Stimulated activated CD8-positive, alpha-beta memory T cell treated with anti-CD3 and anti-CD28 coated beads, Interleukin-7, amount 100 ng/mL, for 48 hours (primary cell): Measurements from ENCODE around the gene FBXO11.
A peak's percentile ranks its signal among the peaks of the same experiment; 100 is the strongest.

Source experiments
- DNase-seq, 2 donors: peaks; one replicate each; pipeline ENCODE4 v3.0.0-alpha.2; 2020; ENCODE audit warnings: low read depth in 1 of 2; ENCODE audit errors: extremely low read depth in 1 of 2

Gene FBXO11

DNA sequence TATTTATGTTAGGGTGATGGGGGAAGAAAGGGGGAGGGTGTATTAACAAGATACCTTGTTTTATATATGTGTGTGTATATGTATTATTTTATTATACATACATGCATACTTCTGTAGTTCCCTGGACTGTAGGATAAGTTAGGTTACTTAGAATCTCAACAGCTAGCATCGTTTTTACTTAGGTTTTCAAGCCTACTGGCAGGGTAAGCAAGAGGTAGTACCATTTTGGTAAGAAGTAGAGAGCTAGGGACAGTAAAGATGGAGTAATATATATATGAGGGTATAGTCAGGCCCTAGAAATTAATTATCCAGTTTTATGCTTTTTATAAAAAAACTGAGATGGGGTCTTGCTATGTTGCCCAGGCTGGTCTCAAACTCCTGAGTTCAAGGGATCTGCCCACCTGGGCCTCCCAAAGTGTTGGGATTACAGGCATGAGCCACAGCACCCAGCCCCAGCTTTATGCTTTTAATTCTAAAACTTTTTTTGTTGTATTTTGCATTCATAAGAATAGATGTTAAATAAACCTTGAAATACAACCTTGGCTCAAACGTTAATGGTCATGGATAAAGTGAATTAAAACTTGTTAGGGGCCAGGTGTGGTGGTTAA is 110.1 kb downstream of the FBXO11 start:
- no peak for DNase-seq

DNA sequence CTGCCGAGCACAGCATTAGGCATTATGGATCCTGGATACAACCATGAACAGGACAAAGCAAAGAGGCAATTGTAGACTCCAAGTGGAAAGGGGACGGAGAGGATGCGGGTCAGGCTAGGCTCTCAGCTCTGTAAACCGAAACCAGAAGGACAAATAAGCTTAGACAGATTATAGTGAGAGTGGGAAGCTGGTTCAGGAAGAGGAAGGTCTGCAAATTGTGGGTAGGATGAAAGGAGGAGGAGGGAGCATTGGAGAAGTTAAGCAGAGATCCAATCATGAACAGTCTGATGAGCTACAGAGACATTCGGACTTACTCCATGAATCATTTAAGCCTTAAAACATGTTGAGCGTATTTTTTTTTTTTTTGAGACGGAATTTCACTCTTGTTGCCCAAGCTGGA is 120.3 kb downstream of the FBXO11 start:
- DNase-seq, result no peak

DNA sequence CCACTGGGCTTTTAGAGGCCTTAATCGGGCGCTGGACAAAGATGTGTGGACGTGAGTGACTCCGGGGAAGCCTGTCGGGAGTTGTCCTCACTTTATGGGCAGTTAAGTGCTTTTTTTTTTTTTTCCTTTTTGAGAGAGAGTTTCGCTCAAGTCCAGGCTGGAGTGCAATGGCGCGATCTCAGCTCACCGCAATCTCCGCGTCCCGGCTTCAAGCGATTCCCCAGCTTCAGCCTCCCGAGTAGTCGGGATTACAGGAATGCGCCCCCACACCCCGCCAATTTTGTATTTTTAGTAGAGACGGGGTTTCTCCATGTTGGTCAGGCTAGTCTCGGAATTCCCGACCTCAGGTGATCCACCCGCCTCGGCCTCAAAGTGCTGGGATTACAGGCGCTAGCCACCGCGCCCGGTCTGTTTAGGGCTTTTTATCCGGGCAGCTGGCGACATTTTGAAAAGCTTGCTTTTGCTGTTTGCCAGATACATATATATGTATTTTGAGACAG is 121.9 kb downstream of the FBXO11 start:
- DNase-seq, result no peak

DNA sequence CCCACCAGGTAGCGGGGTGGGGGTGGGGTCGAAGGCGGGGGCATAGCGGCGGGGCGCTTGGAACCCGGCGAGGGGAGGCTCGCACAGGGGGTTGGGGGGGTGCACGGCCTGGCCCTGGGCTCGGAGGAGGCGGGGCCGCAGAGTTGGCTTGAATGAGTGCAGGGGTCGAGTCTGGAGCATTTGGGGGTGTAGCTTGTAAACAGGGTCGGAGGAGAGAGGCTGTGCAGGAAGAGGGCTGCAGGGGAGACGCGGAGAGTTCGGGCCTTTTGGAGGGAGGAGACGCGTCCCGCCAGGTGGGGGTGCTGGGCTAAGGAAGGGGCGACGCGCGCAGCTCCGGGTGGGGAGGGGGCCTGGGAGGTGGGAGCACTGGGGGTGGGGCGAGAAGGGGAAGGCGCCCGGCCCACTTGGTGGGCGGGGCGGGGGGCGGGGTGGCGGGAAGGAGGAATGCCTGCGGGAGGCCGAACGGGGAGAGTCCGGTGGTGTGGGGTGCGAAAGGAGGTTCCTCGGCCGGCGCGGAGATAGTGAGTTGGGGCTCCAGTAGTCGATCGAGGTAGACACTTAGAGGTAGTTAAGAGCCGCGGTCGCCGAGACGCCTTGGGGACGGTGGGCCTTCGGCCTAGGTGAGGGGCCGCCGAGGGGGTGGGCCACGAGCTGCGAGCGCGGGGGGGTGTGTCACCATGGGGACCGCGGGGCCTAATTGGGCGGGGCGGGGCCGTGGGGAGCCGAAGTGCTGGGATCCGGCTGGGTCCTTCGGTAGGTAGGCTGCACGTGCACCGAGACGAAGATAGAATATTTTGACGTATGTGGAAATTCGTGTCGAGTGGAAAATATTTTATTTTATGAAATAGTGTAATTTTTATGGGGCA is 122.6 kb downstream of the FBXO11 start:
- DNase-seq, result peak; percentile 40 to 43

GRCh38 chr2:47782671-47783485 is 123.4 kb downstream of the FBXO11 start, which contains the start of gene MSH6:
Gene MSH6 (plus strand): TSS chr2:47783145. CDS start chr2:47783234, 89 bp downstream.
- DNase-seq, result peak; percentile 77 to 80

GRCh38 chr2:47782381-47782670 is 124.0 kb downstream of the FBXO11 start:
- no peak for DNase-seq

- DNase-seq, result no peak
Measured at GRCh38 chr2:47779426-47779790, 126.9 kb downstream of the FBXO11 start.

GRCh38 chr2:47778698-47779425 is 127.4 kb downstream of the FBXO11 start:
- DNase-seq, result no peak

- DNase-seq, result no peak
Measured at GRCh38 chr2:47777277-47777937, 128.9 kb downstream of the FBXO11 start.

- no peak for DNase-seq
Measured at GRCh38 chr2:47774567-47774966, 131.7 kb downstream of the FBXO11 start.

DNA sequence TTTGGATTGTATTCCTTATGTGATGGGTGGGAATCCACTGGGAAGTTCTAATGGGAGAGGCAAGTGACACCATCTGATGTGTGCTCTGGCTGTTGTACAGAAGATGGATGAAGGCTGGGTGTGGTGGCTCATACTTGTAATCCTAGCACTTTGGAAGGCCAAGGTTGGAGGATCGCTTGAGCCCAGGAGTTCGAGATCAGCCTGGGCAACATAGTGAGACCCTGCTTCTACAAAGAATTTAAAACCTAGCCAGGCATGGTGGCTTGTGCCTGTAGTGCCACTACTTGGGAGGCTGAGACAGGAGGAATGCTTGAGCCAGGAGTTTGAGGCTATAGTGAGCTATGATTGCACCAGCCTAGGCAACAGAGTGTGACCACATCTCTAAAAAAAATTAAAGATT is 134.0 kb downstream of the FBXO11 start:
- no peak for DNase-seq

GRCh38 chr2:47771211-47771610 is 135.1 kb downstream of the FBXO11 start:
- no peak for DNase-seq

GRCh38 chr2:47769318-47769717 is 137.0 kb downstream of the FBXO11 start:
- DNase-seq, result no peak

GRCh38 chr2:47767880-47768609 is 138.3 kb downstream of the FBXO11 start:
- peak; percentile 23 to 43 for DNase-seq

DNA sequence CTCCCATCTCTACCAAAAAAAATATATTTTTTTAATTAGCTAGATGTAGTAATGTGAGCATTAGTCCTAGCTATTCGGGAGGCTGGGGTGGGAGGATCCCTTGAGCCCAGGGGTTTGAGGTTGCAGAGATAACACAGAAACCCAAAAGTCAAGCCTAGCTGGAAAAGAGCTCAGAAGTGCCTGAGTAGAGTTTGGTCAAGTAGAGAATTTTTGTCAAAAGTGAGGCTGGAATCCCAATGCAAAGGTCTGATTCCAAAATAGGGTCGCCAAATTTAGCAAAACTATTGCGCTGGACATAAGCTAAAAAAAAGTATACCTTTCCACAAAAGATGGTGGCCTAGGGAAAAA is 138.8 kb downstream of the FBXO11 start:
- DNase-seq, result no peak

GRCh38 chr2:47751856-47752414 is 154.4 kb downstream of the FBXO11 start:
- DNase-seq, result no peak

DNA sequence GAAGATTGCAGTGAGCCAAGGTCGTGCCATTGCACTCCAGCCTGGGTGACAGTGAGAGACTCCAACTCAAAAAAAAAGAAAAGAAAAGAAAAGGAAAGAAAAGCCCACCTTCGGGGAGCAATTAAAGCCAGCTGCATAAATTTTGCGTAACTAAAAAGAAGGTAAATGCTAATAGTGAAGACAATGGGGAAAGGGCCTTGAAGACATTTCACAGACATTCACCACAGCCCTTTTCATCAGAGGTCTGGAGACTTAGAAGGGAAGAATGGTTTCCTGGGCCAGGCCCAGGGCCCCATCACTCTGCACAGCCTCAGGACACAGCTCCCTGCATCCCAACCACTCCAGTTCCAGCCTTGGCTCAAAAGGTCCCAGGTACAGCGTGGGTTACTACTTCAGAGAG is 158.4 kb downstream of the FBXO11 start:
- DNase-seq, result no peak

DNA sequence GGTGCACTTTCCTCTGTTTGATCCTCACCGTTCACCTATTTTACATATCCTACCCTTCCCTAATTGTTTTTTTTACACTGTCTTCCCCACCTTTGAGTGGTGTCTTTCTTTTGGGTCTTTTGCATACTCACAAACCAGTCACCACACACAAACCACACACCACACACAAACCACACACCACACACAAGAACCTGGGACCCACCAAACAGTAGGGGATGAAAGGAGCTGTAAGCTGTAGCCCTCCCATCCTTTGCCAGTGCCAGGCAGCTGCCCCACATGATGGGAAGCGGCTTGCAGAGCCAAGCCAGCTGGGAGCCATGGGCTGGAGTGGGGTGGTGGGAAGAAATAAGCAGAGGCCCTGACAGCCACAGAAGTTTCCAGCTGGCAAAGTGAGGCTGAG is 162.2 kb downstream of the FBXO11 start:
- no peak for DNase-seq

DNA sequence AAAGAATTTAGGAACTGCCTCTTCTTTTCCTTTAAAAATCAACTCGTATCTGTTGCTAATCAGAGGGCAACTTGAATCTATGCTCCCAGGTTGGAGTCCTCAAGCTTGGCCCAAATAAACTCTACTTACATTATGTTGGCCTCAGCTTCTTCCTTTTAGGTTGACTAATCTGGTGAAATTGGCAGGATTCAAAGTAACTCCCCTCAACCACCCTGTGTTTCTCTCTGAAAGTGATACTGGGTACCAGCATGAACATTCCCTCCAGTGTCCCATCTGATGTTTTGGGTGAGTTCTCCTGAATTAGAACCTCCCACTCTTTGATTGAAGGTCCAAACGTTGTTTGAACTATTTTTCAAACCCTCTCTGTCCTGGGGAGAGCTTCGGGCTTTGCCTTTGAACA is 164.7 kb downstream of the FBXO11 start:
- DNase-seq, result no peak

GRCh38 chr2:47741101-47741500 is 165.2 kb downstream of the FBXO11 start:
- DNase-seq, result no peak
